A549 (cell line): ENCODE data around the gene XPNPEP3.

Source experiments
- CBX2 ChIP-seq: fragments of 200-600 bp; sonication (generic); IDR thresholded peaks from 2 replicates; pipeline ENCODE4 v1.6.1; 2016; ENCODE audit warnings: low read depth, mild to moderate bottlenecking, borderline replicate concordance
- CTCF ChIP-seq: fragments of >200 bp; sonication (Bioruptor Twin); formaldehyde crosslinking; IDR thresholded peaks from 3 replicates; pipeline ENCODE4 v1.5.1; 2016
- EP300 ChIP-seq, 2 experiments: fragments of >200 bp; sonication (Bioruptor Twin); formaldehyde crosslinking; IDR thresholded peaks; 2 replicates in 1 of 2; 3 replicates in 1 of 2; pipeline ENCODE4 v1.6.1; 2016 to 2017
- POLR2A ChIP-seq: IDR thresholded peaks from 2 replicates; pipeline ENCODE4 v1.6.1; 2012; ENCODE audit warnings: mild to moderate bottlenecking, low read length
- REST ChIP-seq: fragments of 200-600 bp; sonication (generic); IDR thresholded peaks from 2 replicates; pipeline ENCODE4 v1.6.1; 2016; ENCODE audit warnings: antibody characterized with exemption, mild to moderate bottlenecking, moderate library complexity
- RFX5 ChIP-seq: fragments of 450-650 bp; IDR thresholded peaks from 2 replicates; pipeline ENCODE4 v1.7.1; 2014; ENCODE audit warnings: antibody characterized with exemption, mild to moderate bottlenecking, moderate library complexity
- TP53 ChIP-seq: fragments of 250-450 bp; sonication (Bioruptor Pico); IDR thresholded peaks from 2 replicates; pipeline ENCODE4 v1.5.0; 2021; ENCODE audit warnings: mild to moderate bottlenecking, moderate library complexity

- no peak for TF ChIP-seq CTCF
- TF ChIP-seq POLR2A: no peak
- no peak for TF ChIP-seq EP300 (IDR thresholded peaks at IDR 0.05)
- TF ChIP-seq RFX5: no peak
- no peak for TF ChIP-seq TP53 (CRISPR knock-in tag)
- TF ChIP-seq REST: no peak
- TF ChIP-seq CBX2: no peak
These were observed 101.4 kb downstream of the XPNPEP3 start for GRCh38 chr22:40958299-40958698.
